SK-N-SH (cell line): ENCODE measurements around the gene ELAC2. TPM values are rescaled to one million over a fixed set of nuclear protein-coding genes. Genes with fewer than 3 reads are reported as not detected.

Experiments
- CTCF ChIA-PET: fragments of 300-600, 350-600 bp; formaldehyde crosslinking; extraction: SDS; loops from one replicate; lab custom pipeline; 2021; lab: Yijun Ruan, JAX
- POLR2A ChIA-PET: fragments of 350-600 bp; sonication (Branson Sonifier 250); formaldehyde crosslinking; extraction: SDS; loops from one replicate; lab custom pipeline; 2020; ENCODE audit warnings: antibody characterized with exemption, inconsistent platforms; lab: Yijun Ruan, JAX
- DNase-seq: peaks from one replicate; pipeline ENCODE4 v3.0.0; 2012
- H2AFZ ChIP-seq: fragments of 200-600 bp; sonication (generic); 2 replicates; pipeline ENCODE4 v1.8.1; 2016; ENCODE audit warnings: antibody characterized with exemption, mild to moderate bottlenecking, low read depth
- H3F3A ChIP-seq: fragments of 200-600 bp; sonication (generic); replicated peaks from 2 replicates; pipeline ENCODE3; 2016; ENCODE audit warnings: antibody characterized with exemption, mild to moderate bottlenecking; ENCODE audit not compliant: insufficient read depth
- H3K27ac ChIP-seq, 2 experiments: fragments of 200-500 bp in 1 of 2; fragments of 200-600 bp in 1 of 2; sonication (Bioruptor generic) in 1 of 2; sonication (generic), shearing (Covaris generic) in 1 of 2; 2 replicates each; pipeline versions ENCODE4 v1.5.1 to v1.6.1; 2014 to 2016; ENCODE audit warnings: low read depth in 2 of 2, inconsistent platforms in 1 of 2, low read length in 1 of 2, mild to moderate bottlenecking in 1 of 2, mixed read lengths in 1 of 2
- H3K27me3 ChIP-seq: fragments of 200-600 bp; sonication (generic), shearing (Covaris generic); 2 replicates; pipeline ENCODE4 v1.6.1; 2016; ENCODE audit warnings: mixed run types; ENCODE audit not compliant: insufficient read depth
- H3K36me3 ChIP-seq, 2 experiments: fragments of 200-500 bp in 1 of 2; fragments of 200-600 bp in 1 of 2; sonication (Bioruptor generic) in 1 of 2; sonication (generic) in 1 of 2; replicated peaks in 1 of 2; 2 replicates each; pipeline versions ENCODE3 to v1.5.1; 2014 to 2016; ENCODE audit warnings: low read length in 1 of 2, mild to moderate bottlenecking in 1 of 2; ENCODE audit not compliant: insufficient read depth in 2 of 2, control insufficient read depth in 1 of 2
- H3K4me1 ChIP-seq, 2 experiments: fragments of 200-500 bp in 1 of 2; fragments of 200-600 bp in 1 of 2; sonication (Bioruptor generic) in 1 of 2; sonication (generic), shearing (Covaris generic) in 1 of 2; 2 replicates each; pipeline versions ENCODE4 v1.5.1 to v1.6.1; 2014 to 2016; ENCODE audit warnings: low read depth in 1 of 2, low read length in 1 of 2, mixed run types in 1 of 2; ENCODE audit not compliant: insufficient read depth in 2 of 2, control insufficient read depth in 1 of 2
- H3K4me2 ChIP-seq: fragments of 200-600 bp; sonication (generic), shearing (Covaris generic); 2 replicates; pipeline ENCODE4 v1.6.1; 2017; ENCODE audit warnings: mixed run types
- H3K4me3 ChIP-seq, 2 experiments: fragments of 200-500 bp in 1 of 2; fragments of 200-600 bp in 1 of 2; sonication (Bioruptor generic) in 1 of 2; sonication (generic), shearing (Covaris generic) in 1 of 2; 2 replicates each; pipeline versions ENCODE4 v1.5.1 to v1.8.1; 2014 to 2016; ENCODE audit warnings: low read depth in 2 of 2, inconsistent platforms in 1 of 2, low read length in 1 of 2, mild to moderate bottlenecking in 1 of 2, mixed read lengths in 1 of 2, moderate library complexity in 1 of 2
- H3K79me2 ChIP-seq: fragments of 200-600 bp; sonication (generic); 2 replicates; pipeline ENCODE4 v1.8.1; 2017; ENCODE audit warnings: mild to moderate bottlenecking; ENCODE audit not compliant: insufficient read depth
- H3K9ac ChIP-seq: fragments of 200-600 bp; sonication (generic); 2 replicates; pipeline ENCODE4 v1.6.1; 2017; ENCODE audit warnings: mixed run types
- H3K9me2 ChIP-seq: fragments of 200-600 bp; sonication (generic); 2 replicates; pipeline ENCODE4 v1.6.1; 2017; ENCODE audit warnings: mixed run types
- H3K9me3 ChIP-seq: fragments of 200-600 bp; sonication (generic); 2 replicates; pipeline ENCODE4 v1.6.1; 2017; ENCODE audit warnings: mixed run types, mild to moderate bottlenecking, moderate library complexity
- H4K20me1 ChIP-seq: fragments of 200-600 bp; sonication (generic); 2 replicates; pipeline ENCODE4 v1.6.1; 2017; ENCODE audit warnings: mild to moderate bottlenecking, mixed run types; ENCODE audit not compliant: insufficient read depth
- FOXJ3 ChIP-seq: sonication (generic); formaldehyde crosslinking; IDR thresholded peaks from 2 replicates; pipeline ENCODE4 v1.5.1; 2020; ENCODE audit warnings: mild to moderate bottlenecking, missing genetic modification reagents
- FOXM1 ChIP-seq: IDR thresholded peaks from 2 replicates; pipeline ENCODE4 v1.4.0; 2012; ENCODE audit warnings: low read depth, mild to moderate bottlenecking
- GATA2 ChIP-seq: sonication (generic); formaldehyde crosslinking; IDR thresholded peaks from 2 replicates; pipeline ENCODE4 v1.5.0; 2020; ENCODE audit warnings: mild to moderate bottlenecking, missing genetic modification reagents
- MXI1 ChIP-seq: IDR thresholded peaks from 2 replicates; pipeline ENCODE4 v1.6.1; 2012; ENCODE audit warnings: mild to moderate bottlenecking, low read depth, low read length, improper control_type of control experiment
- NFIC ChIP-seq: IDR thresholded peaks from 2 replicates; pipeline ENCODE4 v1.4.0; 2012; ENCODE audit warnings: borderline replicate concordance
- NRF1 ChIP-seq: IDR thresholded peaks from 2 replicates; pipeline ENCODE4 v1.6.1; 2012; ENCODE audit warnings: low read depth, mild to moderate bottlenecking, low read length
- POLR2AphosphoS5 ChIP-seq: IDR thresholded peaks from 2 replicates; pipeline ENCODE4 v1.6.1; 2012; ENCODE audit warnings: low read depth, low read length
- RAD21 ChIP-seq: IDR thresholded peaks from 2 replicates; pipeline ENCODE4 v1.6.1; 2012; ENCODE audit warnings: mild to moderate bottlenecking, low read length
- RFX5 ChIP-seq: IDR thresholded peaks from 2 replicates; pipeline ENCODE4 v1.6.1; 2012; ENCODE audit warnings: mild to moderate bottlenecking, improper control_type of control experiment, low read length
- RXRA ChIP-seq: IDR thresholded peaks from 2 replicates; pipeline ENCODE4 v1.4.0; 2012; ENCODE audit warnings: low read depth, mild to moderate bottlenecking, borderline replicate concordance
- SIN3A ChIP-seq: IDR thresholded peaks from 2 replicates; pipeline ENCODE4 v1.6.1; 2012; ENCODE audit warnings: low read depth, mild to moderate bottlenecking, low read length, moderate library complexity, borderline replicate concordance
- SMC3 ChIP-seq: IDR thresholded peaks from 2 replicates; pipeline ENCODE4 v1.6.1; 2012; ENCODE audit warnings: low read depth, low read length, improper control_type of control experiment
- TAF1 ChIP-seq: IDR thresholded peaks from 2 replicates; pipeline ENCODE4 v1.6.1; 2012; ENCODE audit warnings: low read depth, mild to moderate bottlenecking, low read length, moderate library complexity, borderline replicate concordance
- TCF12 ChIP-seq: IDR thresholded peaks from 2 replicates; pipeline ENCODE4 v1.4.0; 2012
- YY1 ChIP-seq: IDR thresholded peaks from 2 replicates; pipeline ENCODE4 v1.4.0; 2012; ENCODE audit warnings: low read depth, mild to moderate bottlenecking
- WGBS: methylation state at CpG from one replicate; pipeline ENCODE4 v1.1.6; 2017; ENCODE audit warnings: low lambda C conversion rate; 5-methylcytosine and 5-hydroxymethylcytosine counted together
- polyA plus RNA-seq, 3 experiments: library from polyadenylated mRNA; depleted of rRNA; stranded (reverse); fragments of >200 nt; gene quantifications; 2 replicates each; pipeline ENCODE4 v1.2.3, GENCODE V29; 2012
- TF ChIP-seq, protein P1 (sequence below): IDR thresholded peaks from 2 replicates; pipeline ENCODE4; 2012
- TF ChIP-seq, protein P2 (sequence below): fragments of 150-350 bp; IDR thresholded peaks from 2 replicates; pipeline ENCODE4 v1.6.1; 2017; ENCODE audit warnings: antibody characterized with exemption, low read length, low read depth, borderline replicate concordance
- TF ChIP-seq, protein P3 (sequence below): fragments of 150-350 bp; IDR thresholded peaks from 2 replicates; pipeline ENCODE4 v1.6.1; 2016; ENCODE audit warnings: mild to moderate bottlenecking, low read depth, low read length
- TF ChIP-seq, protein P4 (sequence below): IDR thresholded peaks from 2 replicates; pipeline ENCODE4 v1.4.0; 2012; ENCODE audit warnings: low read depth, borderline replicate concordance

Gene ELAC2
- polyA plus RNA-seq, 1 of the 3 experiments (the other 2 are of a cell fraction) = 77.6 TPM

DNA sequence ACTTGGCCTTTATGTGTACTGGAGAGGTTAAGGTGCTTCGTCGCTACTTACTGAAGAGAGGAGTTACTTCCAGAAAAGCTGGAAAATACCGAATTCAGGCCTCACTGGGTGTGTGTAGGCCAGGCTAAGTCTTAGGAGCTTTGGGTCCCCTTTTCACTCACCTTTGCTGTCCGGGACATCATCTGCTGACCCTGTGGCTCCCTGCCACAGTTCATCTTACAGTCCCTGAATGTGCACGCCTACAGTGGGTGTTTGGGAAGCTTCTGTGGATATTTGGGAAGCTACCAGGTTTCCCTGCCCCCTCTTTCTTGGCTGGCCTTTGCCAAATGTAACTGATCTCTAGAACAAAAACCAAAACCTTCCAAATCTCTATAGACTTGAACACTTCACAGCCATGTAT is 51.4 kb downstream of the ELAC2 start:
- CTCF ChIA-PET = interaction anchor here (0.6 to 1.5 kb wide), 2 partner anchors 16 to 36 kb away, joined by 3 to 5 read pairs; no protein-coding TSS in a partner anchor

More for the DNA sequence above, 51.4 kb downstream of the ELAC2 start:
- no peaks in the 10 kb centered on the region for H3K4me1 ChIP-seq
- no peak overlapping the region for H3K4me3 ChIP-seq
- no peaks in the 10 kb centered on the region for H3F3A ChIP-seq
- no peak overlapping the region for H3K27ac ChIP-seq
- no peaks in the 10 kb centered on the region for H4K20me1 ChIP-seq
- POLR2A ChIA-PET = no interaction called here
- peaks cover 26% of the 10 kb centered on the region; the same call in 1 of the 2 replicates for H3K27me3 ChIP-seq
- H3K36me3 ChIP-seq = no peaks in the 10 kb centered on the region
- H3K4me2 ChIP-seq = no peak overlapping the region
- no peaks in the 10 kb centered on the region for H3K9me3 ChIP-seq
- DNase-seq = no peak
- no peaks in the 10 kb centered on the region for H3K79me2 ChIP-seq
- no peak overlapping the region for H2AFZ ChIP-seq
- TF ChIP-seq RFX5 (no peak), GATA2 (CRISPR knock-in tag) (no peak), POLR2AphosphoS5 (no peak), SIN3A (no peak), SMC3 (no peak), MXI1 (no peak), FOXM1 (no peak), NRF1 (no peak), FOXJ3 (CRISPR knock-in tag) (no peak), RXRA (no peak), TAF1 (no peak), NFIC (no peak), YY1 (no peak), TCF12 (no peak), RAD21 (no peak)
- TF ChIP-seq, protein P1, sequence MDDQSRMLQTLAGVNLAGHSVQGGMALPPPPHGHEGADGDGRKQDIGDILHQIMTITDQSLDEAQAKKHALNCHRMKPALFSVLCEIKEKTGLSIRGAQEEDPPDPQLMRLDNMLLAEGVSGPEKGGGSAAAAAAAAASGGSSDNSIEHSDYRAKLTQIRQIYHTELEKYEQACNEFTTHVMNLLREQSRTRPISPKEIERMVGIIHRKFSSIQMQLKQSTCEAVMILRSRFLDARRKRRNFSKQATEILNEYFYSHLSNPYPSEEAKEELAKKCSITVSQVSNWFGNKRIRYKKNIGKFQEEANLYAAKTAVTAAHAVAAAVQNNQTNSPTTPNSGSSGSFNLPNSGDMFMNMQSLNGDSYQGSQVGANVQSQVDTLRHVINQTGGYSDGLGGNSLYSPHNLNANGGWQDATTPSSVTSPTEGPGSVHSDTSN = no peak
- TF ChIP-seq, protein P2, sequence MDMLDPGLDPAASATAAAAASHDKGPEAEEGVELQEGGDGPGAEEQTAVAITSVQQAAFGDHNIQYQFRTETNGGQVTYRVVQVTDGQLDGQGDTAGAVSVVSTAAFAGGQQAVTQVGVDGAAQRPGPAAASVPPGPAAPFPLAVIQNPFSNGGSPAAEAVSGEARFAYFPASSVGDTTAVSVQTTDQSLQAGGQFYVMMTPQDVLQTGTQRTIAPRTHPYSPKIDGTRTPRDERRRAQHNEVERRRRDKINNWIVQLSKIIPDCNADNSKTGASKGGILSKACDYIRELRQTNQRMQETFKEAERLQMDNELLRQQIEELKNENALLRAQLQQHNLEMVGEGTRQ = no peak
- TF ChIP-seq, protein P3, sequence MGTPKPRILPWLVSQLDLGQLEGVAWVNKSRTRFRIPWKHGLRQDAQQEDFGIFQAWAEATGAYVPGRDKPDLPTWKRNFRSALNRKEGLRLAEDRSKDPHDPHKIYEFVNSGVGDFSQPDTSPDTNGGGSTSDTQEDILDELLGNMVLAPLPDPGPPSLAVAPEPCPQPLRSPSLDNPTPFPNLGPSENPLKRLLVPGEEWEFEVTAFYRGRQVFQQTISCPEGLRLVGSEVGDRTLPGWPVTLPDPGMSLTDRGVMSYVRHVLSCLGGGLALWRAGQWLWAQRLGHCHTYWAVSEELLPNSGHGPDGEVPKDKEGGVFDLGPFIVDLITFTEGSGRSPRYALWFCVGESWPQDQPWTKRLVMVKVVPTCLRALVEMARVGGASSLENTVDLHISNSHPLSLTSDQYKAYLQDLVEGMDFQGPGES = no peak
- TF ChIP-seq, protein P4, sequence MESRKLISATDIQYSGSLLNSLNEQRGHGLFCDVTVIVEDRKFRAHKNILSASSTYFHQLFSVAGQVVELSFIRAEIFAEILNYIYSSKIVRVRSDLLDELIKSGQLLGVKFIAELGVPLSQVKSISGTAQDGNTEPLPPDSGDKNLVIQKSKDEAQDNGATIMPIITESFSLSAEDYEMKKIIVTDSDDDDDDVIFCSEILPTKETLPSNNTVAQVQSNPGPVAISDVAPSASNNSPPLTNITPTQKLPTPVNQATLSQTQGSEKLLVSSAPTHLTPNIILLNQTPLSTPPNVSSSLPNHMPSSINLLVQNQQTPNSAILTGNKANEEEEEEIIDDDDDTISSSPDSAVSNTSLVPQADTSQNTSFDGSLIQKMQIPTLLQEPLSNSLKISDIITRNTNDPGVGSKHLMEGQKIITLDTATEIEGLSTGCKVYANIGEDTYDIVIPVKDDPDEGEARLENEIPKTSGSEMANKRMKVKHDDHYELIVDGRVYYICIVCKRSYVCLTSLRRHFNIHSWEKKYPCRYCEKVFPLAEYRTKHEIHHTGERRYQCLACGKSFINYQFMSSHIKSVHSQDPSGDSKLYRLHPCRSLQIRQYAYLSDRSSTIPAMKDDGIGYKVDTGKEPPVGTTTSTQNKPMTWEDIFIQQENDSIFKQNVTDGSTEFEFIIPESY = no peak
- WGBS = 28% methylated on average over 5 of the region's 5 CpGs
- H3K9me2 ChIP-seq = no peaks in the 10 kb centered on the region
- no peak overlapping the region for H3K9ac ChIP-seq
